ENCODE results near the gene ZNF804B.

Gene ZNF804B

GRCh38 chr7:88885131-88885530 lies 125.6 kb downstream of the ZNF804B start:
- Mint-ChIP-seq H3K4me1 (ENCODE audit: low read depth) (no peaks in the 10 kb centered on the region), H3K27me3 (peaks cover 2% of the 10 kb centered on the region), H3K36me3 (no peaks in the 10 kb centered on the region), H3K4me3 (no peak overlapping the region), H3K9me3 (ENCODE audit: low read depth) (no peaks in the 10 kb centered on the region), H3K27ac (no peak overlapping the region)

GRCh38 chr7:88888684-88889083 lies 129.2 kb downstream of the ZNF804B start:
- no peaks in the 10 kb centered on the region for H3K27me3 Mint-ChIP-seq
- H3K4me1 Mint-ChIP-seq (ENCODE audit: low read depth), result no peaks in the 10 kb centered on the region
- no peak overlapping the region for H3K27ac Mint-ChIP-seq
- H3K9me3 Mint-ChIP-seq (ENCODE audit: low read depth), result no peaks in the 10 kb centered on the region
- H3K36me3 Mint-ChIP-seq, result no peaks in the 10 kb centered on the region
- H3K4me3 Mint-ChIP-seq, result no peak overlapping the region

- Mint-ChIP-seq H3K9me3 (ENCODE audit: low read depth) (no peaks in the 10 kb centered on the region), H3K27ac (no peak overlapping the region), H3K4me1 (ENCODE audit: low read depth) (no peaks in the 10 kb centered on the region), H3K27me3 (no peaks in the 10 kb centered on the region), H3K36me3 (no peaks in the 10 kb centered on the region), H3K4me3 (no peak overlapping the region)
These were observed 151.0 kb downstream of the ZNF804B start for GRCh38 chr7:88910516-88910915.

DNA sequence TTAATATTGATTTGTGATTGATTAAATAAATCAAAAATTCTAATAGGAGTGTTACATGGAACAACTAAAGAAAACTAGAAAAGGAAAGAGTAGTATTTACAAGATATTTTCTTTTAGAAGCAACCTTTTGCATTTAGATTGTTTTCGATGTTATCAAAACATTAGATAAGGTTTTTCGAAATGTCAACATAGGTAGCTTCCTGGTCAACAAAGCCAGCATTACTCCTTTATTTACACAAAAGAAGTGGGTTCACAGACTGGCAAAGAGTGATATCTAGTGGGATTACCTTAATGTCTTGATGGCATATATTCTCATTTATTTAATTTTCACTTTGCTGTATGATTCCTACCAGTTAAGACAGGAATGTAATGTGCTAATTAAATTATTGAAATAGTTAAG lies 153.4 kb downstream of the ZNF804B start:
- H3K4me1 Mint-ChIP-seq (ENCODE audit: low read depth), result no peaks in the 10 kb centered on the region
- no peak overlapping the region for H3K27ac Mint-ChIP-seq
- no peaks in the 10 kb centered on the region for H3K27me3 Mint-ChIP-seq
- H3K4me3 Mint-ChIP-seq, result no peak overlapping the region
- no peaks in the 10 kb centered on the region for H3K36me3 Mint-ChIP-seq
- no peaks in the 10 kb centered on the region for H3K9me3 Mint-ChIP-seq (ENCODE audit: low read depth)

DNA sequence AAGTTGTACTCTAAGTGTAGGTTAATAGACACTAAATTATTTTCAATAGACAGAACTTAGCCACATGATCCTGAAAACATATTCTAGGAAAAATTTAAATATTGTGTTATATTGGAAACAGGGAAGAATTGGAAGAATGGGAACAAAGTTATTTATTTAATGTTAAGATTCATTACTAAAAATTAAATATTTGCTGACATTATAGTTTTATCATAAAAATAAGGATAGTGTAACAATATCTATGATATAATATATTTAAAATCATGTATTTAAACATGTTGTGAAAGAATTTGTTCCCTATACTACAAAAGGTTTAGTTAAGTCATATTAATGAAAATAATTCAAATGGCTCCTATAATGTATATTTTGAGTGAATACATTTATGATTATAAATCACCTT lies 156.1 kb downstream of the ZNF804B start:
- no peak overlapping the region for H3K4me3 Mint-ChIP-seq
- H3K27ac Mint-ChIP-seq, result no peak overlapping the region
- H3K4me1 Mint-ChIP-seq (ENCODE audit: low read depth), result no peaks in the 10 kb centered on the region
- no peaks in the 10 kb centered on the region for H3K9me3 Mint-ChIP-seq (ENCODE audit: low read depth)
- H3K27me3 Mint-ChIP-seq, result no peaks in the 10 kb centered on the region
- H3K36me3 Mint-ChIP-seq, result no peaks in the 10 kb centered on the region

DNA sequence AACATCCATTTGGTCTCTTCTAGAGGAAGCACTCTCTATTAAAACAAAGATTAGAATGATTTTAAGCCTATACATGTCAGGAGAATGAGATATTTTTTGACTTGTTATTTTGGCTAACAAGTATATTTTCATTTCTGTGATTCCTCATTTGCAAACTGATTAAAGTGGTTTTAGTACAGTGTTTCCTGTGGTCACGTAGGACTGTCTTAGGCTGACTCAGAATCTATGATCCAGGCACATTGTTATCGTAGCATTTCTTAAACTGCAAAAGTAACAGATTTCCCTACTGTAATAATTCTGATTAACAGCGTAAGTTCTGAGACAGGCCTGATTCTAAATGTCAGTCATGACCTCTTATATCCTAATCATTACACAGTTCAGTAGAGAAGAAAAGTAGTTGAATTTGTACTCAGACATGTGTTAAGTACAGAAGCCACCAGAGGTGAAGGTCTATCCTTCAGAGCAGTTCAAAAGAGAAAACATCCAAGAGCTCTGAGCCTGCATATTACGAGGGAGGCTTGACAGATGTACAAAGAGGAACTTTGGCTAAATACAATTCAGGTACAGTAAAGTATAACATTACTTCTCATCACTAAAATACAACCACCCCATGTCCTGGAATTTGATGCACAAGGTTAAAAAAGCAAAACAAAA lies 160.1 kb downstream of the ZNF804B start:
- no peaks in the 10 kb centered on the region for H3K27me3 Mint-ChIP-seq
- no peaks in the 10 kb centered on the region for H3K36me3 Mint-ChIP-seq
- H3K4me1 Mint-ChIP-seq (ENCODE audit: low read depth), result no peaks in the 10 kb centered on the region
- H3K27ac Mint-ChIP-seq, result no peak overlapping the region
- H3K4me3 Mint-ChIP-seq, result no peak overlapping the region
- H3K9me3 Mint-ChIP-seq (ENCODE audit: low read depth), result no peaks in the 10 kb centered on the region

DNA sequence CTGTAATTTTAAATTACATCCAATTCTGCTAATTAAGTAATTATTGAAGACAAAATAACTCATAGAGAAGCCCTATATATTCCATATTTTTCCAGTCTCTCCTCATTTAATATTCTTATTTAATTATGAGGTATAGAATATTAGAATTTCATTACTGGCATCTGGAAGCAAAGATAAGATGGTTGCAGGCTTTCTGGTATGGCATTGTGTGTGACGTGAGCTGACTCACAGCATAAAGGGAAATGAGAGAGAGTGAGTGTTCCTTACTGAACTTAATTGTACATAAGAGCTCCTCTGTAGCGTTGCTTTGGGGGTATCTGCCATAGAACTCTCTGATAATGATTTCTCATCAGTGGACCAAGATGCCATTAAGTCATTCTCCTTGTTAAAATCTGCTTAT lies 163.4 kb downstream of the ZNF804B start:
- H3K9me3 Mint-ChIP-seq (ENCODE audit: low read depth), result no peaks in the 10 kb centered on the region
- H3K4me3 Mint-ChIP-seq, result no peak overlapping the region
- no peaks in the 10 kb centered on the region for H3K27me3 Mint-ChIP-seq
- no peaks in the 10 kb centered on the region for H3K36me3 Mint-ChIP-seq
- no peaks in the 10 kb centered on the region for H3K4me1 Mint-ChIP-seq (ENCODE audit: low read depth)
- no peak overlapping the region for H3K27ac Mint-ChIP-seq

GRCh38 chr7:88928276-88928675 lies 168.8 kb downstream of the ZNF804B start:
- Mint-ChIP-seq H3K27ac (no peak overlapping the region), H3K36me3 (no peaks in the 10 kb centered on the region), H3K27me3 (no peaks in the 10 kb centered on the region), H3K4me3 (no peak overlapping the region), H3K9me3 (ENCODE audit: low read depth) (no peaks in the 10 kb centered on the region), H3K4me1 (ENCODE audit: low read depth) (no peaks in the 10 kb centered on the region)

- no peaks in the 10 kb centered on the region for H3K27me3 Mint-ChIP-seq
- no peak overlapping the region for H3K27ac Mint-ChIP-seq
- no peaks in the 10 kb centered on the region for H3K36me3 Mint-ChIP-seq
- H3K9me3 Mint-ChIP-seq (ENCODE audit: low read depth), result no peaks in the 10 kb centered on the region
- H3K4me3 Mint-ChIP-seq, result no peak overlapping the region
- no peaks in the 10 kb centered on the region for H3K4me1 Mint-ChIP-seq (ENCODE audit: low read depth)
These were observed 170.2 kb downstream of the ZNF804B start for GRCh38 chr7:88929719-88930118.

DNA sequence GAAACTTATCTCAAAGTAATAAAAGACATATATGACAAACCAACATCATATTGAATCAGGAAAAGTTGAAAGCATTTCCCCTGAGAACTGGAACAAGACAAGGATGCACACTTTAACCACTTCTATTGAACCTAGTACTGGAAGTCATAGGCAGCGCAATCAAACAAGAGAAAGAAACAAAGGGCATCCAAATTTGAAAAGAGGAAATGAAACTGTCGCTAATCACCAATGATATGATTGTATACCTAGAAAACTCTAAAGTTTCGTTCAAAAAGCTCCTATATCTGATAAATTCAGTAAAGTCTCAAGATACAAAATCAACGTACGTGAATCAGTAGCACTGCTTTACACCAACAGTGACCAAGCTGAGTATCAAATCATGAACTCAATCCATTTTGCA lies 173.8 kb downstream of the ZNF804B start:
- H3K4me3 Mint-ChIP-seq, result no peak overlapping the region
- H3K36me3 Mint-ChIP-seq, result no peaks in the 10 kb centered on the region
- peaks cover 2% of the 10 kb centered on the region for H3K27me3 Mint-ChIP-seq
- H3K4me1 Mint-ChIP-seq (ENCODE audit: low read depth), result no peaks in the 10 kb centered on the region
- no peaks in the 10 kb centered on the region for H3K9me3 Mint-ChIP-seq (ENCODE audit: low read depth)
- no peak overlapping the region for H3K27ac Mint-ChIP-seq

DNA sequence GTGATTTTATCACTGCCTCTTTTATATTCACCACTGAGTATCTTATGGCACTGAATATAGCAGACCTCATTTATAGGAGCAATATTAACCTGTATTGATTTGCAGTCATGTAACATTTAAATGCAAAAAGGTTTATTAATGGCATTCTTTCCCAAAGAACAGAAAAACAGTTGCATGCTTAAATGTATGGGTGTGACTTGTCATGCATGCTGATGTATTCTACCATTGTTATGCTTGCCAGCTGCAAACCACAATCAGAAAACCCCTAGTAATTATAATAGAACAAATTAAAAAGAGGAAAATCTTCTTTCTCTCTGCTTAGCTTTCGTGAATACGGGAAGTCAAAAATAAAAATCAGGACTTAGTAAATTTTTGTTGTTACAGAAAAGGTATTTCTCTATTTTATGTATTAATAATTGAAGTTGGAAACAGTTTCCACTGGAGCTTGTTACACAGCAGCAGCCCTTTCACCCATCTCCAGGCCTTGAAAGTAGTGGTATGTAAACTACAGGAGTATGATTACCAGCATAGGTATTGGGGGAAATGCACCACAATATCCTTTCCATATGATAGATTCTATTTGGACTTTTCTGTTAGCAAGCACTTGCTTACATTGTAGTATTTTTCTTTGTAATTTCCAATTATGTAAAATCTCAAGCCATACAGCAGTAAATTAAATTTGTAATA lies 183.5 kb downstream of the ZNF804B start:
- Mint-ChIP-seq H3K4me3 (no peak overlapping the region), H3K27me3 (no peaks in the 10 kb centered on the region), H3K36me3 (no peaks in the 10 kb centered on the region), H3K9me3 (ENCODE audit: low read depth) (peaks cover 10% of the 10 kb centered on the region), H3K4me1 (ENCODE audit: low read depth) (no peaks in the 10 kb centered on the region), H3K27ac (no peak overlapping the region)

GRCh38 chr7:88951826-88952225 lies 192.3 kb downstream of the ZNF804B start:
- Mint-ChIP-seq H3K9me3 (ENCODE audit: low read depth) (no peaks in the 10 kb centered on the region), H3K27me3 (peaks cover 2% of the 10 kb centered on the region), H3K36me3 (no peaks in the 10 kb centered on the region), H3K27ac (no peak overlapping the region), H3K4me1 (ENCODE audit: low read depth) (no peaks in the 10 kb centered on the region), H3K4me3 (no peak overlapping the region)

GRCh38 chr7:88964418-88964817 lies 204.9 kb downstream of the ZNF804B start:
- H3K4me3 Mint-ChIP-seq, result no peak overlapping the region
- H3K9me3 Mint-ChIP-seq (ENCODE audit: low read depth), result no peaks in the 10 kb centered on the region
- peaks cover 3% of the 10 kb centered on the region for H3K27me3 Mint-ChIP-seq
- no peaks in the 10 kb centered on the region for H3K36me3 Mint-ChIP-seq
- H3K27ac Mint-ChIP-seq, result no peak overlapping the region
- H3K4me1 Mint-ChIP-seq (ENCODE audit: low read depth), result no peaks in the 10 kb centered on the region

DNA sequence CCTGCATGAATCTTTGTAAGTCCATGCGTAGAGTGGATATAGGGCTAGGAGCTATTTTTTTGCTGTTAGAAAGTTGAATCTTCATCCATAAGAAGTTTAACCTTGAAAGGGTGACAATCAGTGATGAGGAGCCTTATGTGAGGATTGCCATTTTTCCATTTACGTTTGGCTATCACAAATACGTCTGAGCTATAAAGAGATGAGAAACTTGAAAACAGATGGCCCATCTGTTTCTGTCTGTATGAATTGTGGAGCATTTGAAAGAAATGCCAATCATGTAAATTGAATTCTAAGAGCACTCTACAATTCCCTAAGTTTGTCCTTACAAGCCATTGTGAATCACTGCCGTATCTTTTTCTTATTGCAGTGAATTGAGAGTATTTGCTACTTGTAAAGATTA lies 205.9 kb downstream of the ZNF804B start:
- H3K27me3 Mint-ChIP-seq, result peaks cover 1% of the 10 kb centered on the region
- no peaks in the 10 kb centered on the region for H3K9me3 Mint-ChIP-seq (ENCODE audit: low read depth)
- no peak overlapping the region for H3K4me3 Mint-ChIP-seq
- H3K36me3 Mint-ChIP-seq, result no peaks in the 10 kb centered on the region
- no peak overlapping the region for H3K27ac Mint-ChIP-seq
- H3K4me1 Mint-ChIP-seq (ENCODE audit: low read depth), result no peaks in the 10 kb centered on the region

DNA sequence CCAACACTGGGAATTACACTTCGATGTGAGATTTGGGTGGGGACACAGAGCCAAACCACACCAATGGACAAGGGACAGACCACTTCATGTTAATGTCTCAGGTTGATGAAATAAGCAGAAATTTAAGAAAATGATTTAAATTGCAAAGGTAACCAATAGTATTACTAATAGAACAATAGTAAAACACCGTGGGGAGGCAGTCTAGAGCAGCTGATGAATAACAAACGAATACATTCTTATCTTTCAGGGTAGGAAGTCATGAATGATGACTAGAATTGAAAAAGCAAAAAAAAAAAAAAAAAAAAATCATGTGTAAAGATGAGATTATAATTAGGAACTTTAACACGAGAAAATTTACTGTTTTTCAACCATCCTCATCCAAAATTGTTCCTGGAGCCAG lies 207.9 kb downstream of the ZNF804B start:
- Mint-ChIP-seq H3K27ac (no peak overlapping the region), H3K4me1 (ENCODE audit: low read depth) (no peaks in the 10 kb centered on the region), H3K4me3 (no peak overlapping the region), H3K9me3 (ENCODE audit: low read depth) (no peaks in the 10 kb centered on the region), H3K27me3 (no peaks in the 10 kb centered on the region), H3K36me3 (no peaks in the 10 kb centered on the region)

DNA sequence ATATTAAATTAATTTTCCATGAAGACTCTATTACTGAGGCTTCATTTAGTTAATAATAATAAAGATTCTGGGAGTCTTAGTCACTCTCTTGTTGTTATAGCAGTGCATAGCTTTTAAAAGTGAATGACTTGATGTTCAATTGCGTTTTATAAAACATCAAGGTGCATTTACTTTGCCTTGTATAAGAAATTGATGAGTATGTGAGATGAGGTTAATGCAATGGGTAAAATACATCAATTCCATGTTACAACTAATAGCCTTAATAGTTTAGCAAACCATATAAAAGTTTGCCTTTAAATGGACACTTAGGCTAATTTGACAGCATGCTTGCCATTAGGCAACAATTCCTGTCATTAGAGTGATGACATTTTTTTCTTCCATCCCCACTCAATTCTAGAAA lies 209.7 kb downstream of the ZNF804B start:
- H3K4me3 Mint-ChIP-seq, result no peak overlapping the region
- H3K27me3 Mint-ChIP-seq, result no peaks in the 10 kb centered on the region
- H3K9me3 Mint-ChIP-seq (ENCODE audit: low read depth), result no peaks in the 10 kb centered on the region
- no peaks in the 10 kb centered on the region for H3K36me3 Mint-ChIP-seq
- no peaks in the 10 kb centered on the region for H3K4me1 Mint-ChIP-seq (ENCODE audit: low read depth)
- H3K27ac Mint-ChIP-seq, result no peak overlapping the region
